ENCODE data around the gene MATR3. TPM values are rescaled to one million over a fixed set of nuclear protein-coding genes. Genes with fewer than 3 reads are reported as not detected.

Gene MATR3
- total RNA-seq, 1 donor from 2014 or later = 197 TPM

- Histone ChIP-seq H3K27me3 (no peaks in the 10 kb centered on the region), H3K9me3 (no peaks in the 10 kb centered on the region), H3K36me3 (peaks cover 26% of the 10 kb centered on the region), H3K4me3 (no peak overlapping the region), H3K4me1 (peaks cover 66% of the 10 kb centered on the region), H3K27ac (no peak overlapping the region)
- ATAC-seq = no peak
- TF ChIP-seq, protein P1, sequence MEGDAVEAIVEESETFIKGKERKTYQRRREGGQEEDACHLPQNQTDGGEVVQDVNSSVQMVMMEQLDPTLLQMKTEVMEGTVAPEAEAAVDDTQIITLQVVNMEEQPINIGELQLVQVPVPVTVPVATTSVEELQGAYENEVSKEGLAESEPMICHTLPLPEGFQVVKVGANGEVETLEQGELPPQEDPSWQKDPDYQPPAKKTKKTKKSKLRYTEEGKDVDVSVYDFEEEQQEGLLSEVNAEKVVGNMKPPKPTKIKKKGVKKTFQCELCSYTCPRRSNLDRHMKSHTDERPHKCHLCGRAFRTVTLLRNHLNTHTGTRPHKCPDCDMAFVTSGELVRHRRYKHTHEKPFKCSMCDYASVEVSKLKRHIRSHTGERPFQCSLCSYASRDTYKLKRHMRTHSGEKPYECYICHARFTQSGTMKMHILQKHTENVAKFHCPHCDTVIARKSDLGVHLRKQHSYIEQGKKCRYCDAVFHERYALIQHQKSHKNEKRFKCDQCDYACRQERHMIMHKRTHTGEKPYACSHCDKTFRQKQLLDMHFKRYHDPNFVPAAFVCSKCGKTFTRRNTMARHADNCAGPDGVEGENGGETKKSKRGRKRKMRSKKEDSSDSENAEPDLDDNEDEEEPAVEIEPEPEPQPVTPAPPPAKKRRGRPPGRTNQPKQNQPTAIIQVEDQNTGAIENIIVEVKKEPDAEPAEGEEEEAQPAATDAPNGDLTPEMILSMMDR (IDR thresholded peaks at IDR 0.05) = no peak
- no peak for DNase-seq
- intact Hi-C loops (cut with DNase I) = no loop called here
Observed at GRCh38 chr5:139312075-139312474, 18.5 kb downstream of the MATR3 start.

GRCh38 chr5:139314276-139314675 is 20.7 kb downstream of the MATR3 start:
- DNase-seq (no peak), ATAC-seq (no peak)
- peaks cover 46% of the 10 kb centered on the region for H3K4me1 ChIP-seq
- peaks cover 48% of the 10 kb centered on the region for H3K36me3 ChIP-seq
- no peak overlapping the region for H3K27ac ChIP-seq
- no peak overlapping the region for H3K4me3 ChIP-seq
- no peaks in the 10 kb centered on the region for H3K27me3 ChIP-seq
- TF ChIP-seq, protein P1 (IDR thresholded peaks at IDR 0.05) = no peak
- intact Hi-C loops (cut with DNase I) = no loop called here
- H3K9me3 ChIP-seq = no peaks in the 10 kb centered on the region

- H3K36me3 ChIP-seq = peaks cover 57% of the 10 kb centered on the region
- H3K4me1 ChIP-seq = peaks cover 38% of the 10 kb centered on the region
Observed at GRCh38 chr5:139315056-139315615, 21.6 kb downstream of the MATR3 start.

DNA sequence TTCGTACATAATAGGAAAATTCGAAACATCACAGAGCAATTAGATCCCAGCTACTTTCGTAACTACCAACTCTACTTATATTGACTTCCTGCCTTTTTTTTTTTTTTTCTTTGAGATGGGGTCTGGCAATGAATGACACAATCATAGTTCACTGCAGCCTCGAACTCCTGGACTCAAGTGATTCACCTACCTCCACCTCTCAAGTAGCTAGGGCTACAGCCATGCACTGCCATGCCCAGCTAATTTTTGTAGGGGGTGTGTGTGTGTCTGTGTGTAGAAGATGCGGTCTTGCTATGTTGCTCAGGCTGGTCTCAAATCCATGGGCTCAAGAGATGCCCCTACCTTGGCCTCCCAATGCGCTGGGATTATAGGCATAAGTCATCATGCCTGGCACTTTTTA is 42.3 kb downstream of the MATR3 start:
- Histone ChIP-seq H3K4me1 (peaks cover under 1% of the 10 kb centered on the region), H3K9me3 (no peaks in the 10 kb centered on the region), H3K27me3 (no peaks in the 10 kb centered on the region), H3K27ac (no peak overlapping the region), H3K4me3 (no peak overlapping the region), H3K36me3 (peaks cover 25% of the 10 kb centered on the region)
- no peak for DNase-seq
- intact Hi-C loops (cut with DNase I) = no loop called here
- no peak for ATAC-seq
- TF ChIP-seq, protein P1 (IDR thresholded peaks at IDR 0.05) = no peak

More at GRCh38 chr5:139315056-139315615, 21.6 kb downstream of the MATR3 start:
- no peak overlapping the region for H3K27ac ChIP-seq
- ATAC-seq (no peak), DNase-seq (no peak)
- intact Hi-C loops (cut with DNase I) = no loop called here
- no peaks in the 10 kb centered on the region for H3K27me3 ChIP-seq
- TF ChIP-seq, protein P1 (IDR thresholded peaks at IDR 0.05) = no peak
- no peak overlapping the region for H3K4me3 ChIP-seq
- H3K9me3 ChIP-seq = no peaks in the 10 kb centered on the region

GRCh38 chr5:139340051-139340450 is 46.5 kb downstream of the MATR3 start:
- Histone ChIP-seq H3K4me1 (peaks cover 21% of the 10 kb centered on the region), H3K4me3 (no peak overlapping the region), H3K36me3 (no peaks in the 10 kb centered on the region), H3K27me3 (no peaks in the 10 kb centered on the region), H3K9me3 (no peaks in the 10 kb centered on the region), H3K27ac (no peak overlapping the region)
- TF ChIP-seq, protein P1 (IDR thresholded peaks at IDR 0.05) = no peak
- ATAC-seq (no peak), DNase-seq (no peak)
- intact Hi-C loops (cut with DNase I) = no loop called here

Measured in upper lobe of right lung (tissue), 1 donor.